Activated CD4-positive, alpha-beta T cell treated with anti-CD3 and anti-CD28 coated beads for 36 hours (primary cell): Measurements from ENCODE around the gene ACP1. TPM values are rescaled to one million over a fixed set of nuclear protein-coding genes. Genes with fewer than 3 reads are reported as not detected.

ENCODE experiments used
- ATAC-seq: fragments of 200-7000 bp; cut with Tn5 transposase; one replicate; pipeline ENCODE4 v1.10.0; 2021; ENCODE audit warnings: mild to moderate bottlenecking, moderate library complexity
- CTCF ChIA-PET: fragments of 350-600 bp; sonication (Branson Sonifier 250); formaldehyde crosslinking; loops from one replicate; lab custom pipeline; 2021; ENCODE audit warnings: antibody characterized with exemption; lab: Charles Lee
- POLR2A ChIA-PET: fragments of 350-600 bp; sonication (Branson Sonifier 250); formaldehyde crosslinking; loops from one replicate; lab custom pipeline; 2021; ENCODE audit warnings: antibody characterized with exemption, inconsistent platforms; lab: Charles Lee
- DNase-seq: peaks from one replicate; pipeline ENCODE4 v3.0.0-alpha.2; 2020
- H3K27ac Mint-ChIP-seq: one replicate; pipeline ENCODE4 v1.8.0; 2021; ENCODE audit warnings: mixed read lengths
- H3K27me3 Mint-ChIP-seq: one replicate; pipeline ENCODE4 v1.8.0; 2021; ENCODE audit warnings: mixed read lengths
- H3K36me3 Mint-ChIP-seq: one replicate; pipeline ENCODE4 v1.8.0; 2021; ENCODE audit warnings: low read depth, mixed read lengths
- H3K4me1 Mint-ChIP-seq: one replicate; pipeline ENCODE4 v1.8.0; 2021; ENCODE audit warnings: mixed read lengths
- H3K4me3 Mint-ChIP-seq: one replicate; pipeline ENCODE4 v1.8.0; 2021; ENCODE audit warnings: mild to moderate bottlenecking, moderate library complexity, mixed read lengths
- H3K9me3 Mint-ChIP-seq: one replicate; pipeline ENCODE4 v1.8.0; 2021; ENCODE audit warnings: low read depth, mixed read lengths
- intact Hi-C, 2 experiments: fragments of 100-400 bp; cut with DNase I in 1 of 2; cut with micrococcal nuclease in 1 of 2; formaldehyde crosslinking; loops; one replicate each; pipeline versions ENCODE4 v1.14.2 to v1.15.1; 2022 to 2024; cut with DNase I, micrococcal nuclease
- total RNA-seq, 2 experiments: library from RNA; stranded (reverse); gene quantifications; one replicate each; pipeline ENCODE4 v1.2.3, GENCODE V29; 2021

ACP1 gene
- total RNA-seq, 2 experiments from 2014 or later, result 136 to 139 TPM

DNA sequence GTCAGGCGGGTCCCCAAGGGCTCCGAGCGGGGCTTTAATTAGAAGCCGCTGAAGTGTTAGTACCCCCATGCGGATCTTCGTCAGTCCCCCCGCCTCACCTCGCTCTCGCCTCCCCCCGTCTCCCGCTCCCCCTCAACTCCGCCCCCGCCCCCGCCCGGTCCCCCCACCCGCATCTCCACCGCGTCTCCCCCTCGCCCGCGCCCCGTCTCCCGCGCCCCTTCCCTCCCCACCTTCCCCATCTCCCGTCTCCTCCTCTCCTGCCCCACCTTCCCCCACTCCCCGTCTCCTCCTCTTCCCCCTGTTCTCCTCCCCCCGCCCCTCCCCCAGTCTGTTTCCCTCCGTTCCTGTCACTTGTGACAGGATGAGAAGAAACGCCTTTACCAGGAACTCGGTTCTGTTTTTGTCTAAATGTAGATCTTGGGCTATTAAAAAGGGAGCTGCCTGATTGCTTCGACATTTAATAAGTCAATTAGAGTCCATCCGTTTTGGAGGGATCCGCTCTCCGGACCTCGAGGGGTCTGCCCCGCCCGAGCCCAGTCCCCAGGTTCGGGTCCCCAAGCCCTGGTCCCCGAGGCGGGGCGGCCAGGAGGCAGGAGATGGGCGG lies 24.1 kb downstream of the ACP1 start:
- ATAC-seq (no peak), DNase-seq (no peak)
- H3K27ac Mint-ChIP-seq, result no peak overlapping the region
- ChIA-PET POLR2A (no interaction called here), CTCF (interaction anchor here (0.8 to 2.3 kb wide), 3 partner anchors 8 to 42 kb away, joined by 3 to 13 read pairs (median 5); no protein-coding TSS in a partner anchor)
- H3K4me3 Mint-ChIP-seq, result no peak overlapping the region
- intact Hi-C loops, result no loop called here
- no peaks in the 10 kb centered on the region for H3K9me3 Mint-ChIP-seq
- H3K4me1 Mint-ChIP-seq, result peaks cover 5% of the 10 kb centered on the region
- H3K36me3 Mint-ChIP-seq, result no peaks in the 10 kb centered on the region
- peaks cover 36% of the 10 kb centered on the region for H3K27me3 Mint-ChIP-seq

GRCh38 chr2:289362-290089 lies 24.8 kb downstream of the ACP1 start:
- Mint-ChIP-seq H3K4me1 (peaks cover 5% of the 10 kb centered on the region), H3K27ac (no peak overlapping the region), H3K4me3 (peak overlapping the region; percentile 50), H3K36me3 (no peaks in the 10 kb centered on the region), H3K9me3 (no peaks in the 10 kb centered on the region), H3K27me3 (peaks cover 38% of the 10 kb centered on the region)
- ChIA-PET CTCF (interaction anchor here (0.8 to 2.3 kb wide), 6 partner anchors 8 to 49 kb away, joined by 3 to 13 read pairs (median 4); no protein-coding TSS in a partner anchor), POLR2A (no interaction called here)
- DNase-seq (peak; percentile 24), ATAC-seq (peak; percentile 28)
- intact Hi-C loops, result loop anchor here in 1 of 2 experiments (1.0 kb wide), 1 partner anchor 43 kb away; no protein-coding TSS in a partner anchor

DNA sequence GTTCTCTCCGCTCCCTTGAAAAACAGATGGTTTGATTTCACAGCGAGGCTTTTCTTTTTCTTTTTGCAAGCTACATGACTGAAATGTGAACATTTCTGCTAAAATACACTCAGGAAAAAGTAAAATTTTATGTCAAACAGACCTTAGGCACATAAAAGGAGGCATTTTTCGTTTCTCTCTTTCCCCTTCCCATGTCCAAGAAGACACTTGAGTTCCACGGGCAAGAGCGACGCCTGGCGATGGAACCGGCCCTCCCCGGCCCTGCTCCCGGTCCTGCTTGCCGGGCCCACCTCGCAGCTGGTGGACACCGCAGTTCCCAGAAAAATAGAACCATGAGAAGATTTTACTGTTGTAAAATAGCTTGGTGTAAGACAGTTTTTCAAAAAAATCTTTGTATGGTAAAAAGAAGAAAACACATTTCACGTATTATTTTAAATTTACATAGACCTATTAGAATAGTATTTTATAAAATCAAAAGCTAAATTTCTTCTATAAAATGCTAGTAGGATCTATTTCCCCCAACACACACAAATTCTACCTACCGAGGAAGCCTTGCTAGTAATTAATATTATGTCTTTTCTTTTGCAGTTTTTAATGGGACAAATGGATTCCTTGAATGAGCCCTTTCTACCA lies 25.5 kb downstream of the ACP1 start:
- peak overlapping the region; percentile 50 for H3K4me3 Mint-ChIP-seq
- ATAC-seq (peak; percentile 61), DNase-seq (peak; percentile 74)
- ChIA-PET POLR2A (no interaction called here), CTCF (interaction anchor here (1.0 to 2.3 kb wide), 7 partner anchors 9 to 272 kb away, joined by 3 to 13 read pairs (median 5); no protein-coding TSS in a partner anchor)
- H3K9me3 Mint-ChIP-seq, result no peaks in the 10 kb centered on the region
- peaks cover 5% of the 10 kb centered on the region for H3K4me1 Mint-ChIP-seq
- H3K27ac Mint-ChIP-seq, result no peak overlapping the region
- intact Hi-C loops, result loop anchor here in 1 of 2 experiments (1.0 kb wide), 1 partner anchor 44 kb away; no protein-coding TSS in a partner anchor
- H3K36me3 Mint-ChIP-seq, result no peaks in the 10 kb centered on the region
- peaks cover 41% of the 10 kb centered on the region for H3K27me3 Mint-ChIP-seq

DNA sequence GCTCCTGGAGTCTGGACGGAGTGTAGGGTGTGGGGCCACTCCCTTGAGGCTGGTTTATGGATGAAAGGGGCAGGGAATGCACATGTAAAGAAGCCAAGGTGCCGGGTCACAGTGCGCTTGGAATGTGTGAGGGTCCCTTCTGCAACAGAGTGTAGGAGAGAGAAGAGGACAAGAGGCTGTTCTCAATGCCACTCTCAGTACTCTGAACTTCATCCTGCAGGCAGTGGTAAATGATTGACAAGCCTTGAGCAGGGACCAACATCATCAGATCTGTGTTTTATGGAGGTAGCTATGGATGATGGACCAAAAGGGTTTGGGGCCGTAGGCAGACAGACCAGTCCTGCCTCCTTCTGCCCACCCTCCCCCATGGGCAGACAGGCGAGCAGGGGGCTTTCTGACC lies 30.3 kb downstream of the ACP1 start:
- Mint-ChIP-seq H3K27ac (no peak overlapping the region), H3K9me3 (no peaks in the 10 kb centered on the region), H3K27me3 (peaks cover 40% of the 10 kb centered on the region), H3K4me3 (no peak overlapping the region), H3K4me1 (no peaks in the 10 kb centered on the region), H3K36me3 (no peaks in the 10 kb centered on the region)
- POLR2A ChIA-PET, result no interaction called here
- intact Hi-C loops, result no loop called here
- no peak for DNase-seq
- ATAC-seq, result no peak
- CTCF ChIA-PET, result no interaction called here

GRCh38 chr2:296354-296753 lies 31.6 kb downstream of the ACP1 start:
- CTCF ChIA-PET, result interaction anchor here (1.3 kb wide), 1 partner anchor 22 kb away, joined by 3 read pairs; no protein-coding TSS in a partner anchor

GRCh38 chr2:305366-305765 lies 40.6 kb downstream of the ACP1 start:
- H3K27ac Mint-ChIP-seq, result no peak overlapping the region
- ATAC-seq (no peak), DNase-seq (no peak)
- H3K36me3 Mint-ChIP-seq, result no peaks in the 10 kb centered on the region
- intact Hi-C loops, result no loop called here
- H3K27me3 Mint-ChIP-seq, result peaks cover 7% of the 10 kb centered on the region
- H3K4me1 Mint-ChIP-seq, result no peaks in the 10 kb centered on the region
- H3K4me3 Mint-ChIP-seq, result no peak overlapping the region
- ChIA-PET POLR2A (no interaction called here), CTCF (no interaction called here)
- H3K9me3 Mint-ChIP-seq, result no peaks in the 10 kb centered on the region

More at GRCh38 chr2:296354-296753, 31.6 kb downstream of the ACP1 start:
- H3K36me3 Mint-ChIP-seq, result no peaks in the 10 kb centered on the region
- no peaks in the 10 kb centered on the region for H3K4me1 Mint-ChIP-seq
- H3K27me3 Mint-ChIP-seq, result peaks cover 35% of the 10 kb centered on the region
- DNase-seq (no peak), ATAC-seq (no peak)
- H3K4me3 Mint-ChIP-seq, result no peak overlapping the region
- H3K27ac Mint-ChIP-seq, result no peak overlapping the region
- POLR2A ChIA-PET, result no interaction called here
- H3K9me3 Mint-ChIP-seq, result no peaks in the 10 kb centered on the region
- intact Hi-C loops, result no loop called here

- DNase-seq, result no peak
- Mint-ChIP-seq H3K27ac (no peak overlapping the region), H3K27me3 (peaks cover 2% of the 10 kb centered on the region), H3K4me1 (no peaks in the 10 kb centered on the region), H3K4me3 (no peak overlapping the region), H3K9me3 (no peaks in the 10 kb centered on the region), H3K36me3 (no peaks in the 10 kb centered on the region)
- ATAC-seq, result no peak
- CTCF ChIA-PET, result no interaction called here
- POLR2A ChIA-PET, result no interaction called here
- intact Hi-C loops, result no loop called here
These were observed 44.6 kb downstream of the ACP1 start for GRCh38 chr2:309148-309953.

DNA sequence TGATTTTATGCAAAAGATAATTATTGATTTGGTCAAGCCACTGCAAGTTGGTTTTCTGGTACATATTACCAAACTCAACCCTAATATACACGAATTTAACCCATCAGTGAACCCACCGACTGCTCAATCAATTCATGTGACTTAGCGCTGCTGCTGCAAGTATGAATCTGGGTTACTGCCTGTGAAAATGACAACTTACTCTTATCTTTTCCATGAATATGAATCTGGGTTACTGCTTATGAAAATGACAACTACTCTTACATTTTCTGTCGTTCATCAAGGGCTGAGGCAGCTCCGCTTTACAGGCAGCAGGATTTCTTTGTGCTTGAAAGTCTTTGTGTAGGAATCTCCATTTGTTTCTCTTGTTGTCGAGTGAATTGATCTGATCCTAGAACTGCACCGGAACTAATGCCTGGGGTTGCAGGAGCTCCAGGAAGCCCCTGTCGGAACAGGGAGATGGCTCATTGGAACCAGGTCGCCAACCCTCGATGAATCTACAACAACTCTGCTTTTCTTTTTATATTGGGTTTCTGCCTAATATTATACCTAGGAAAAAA lies 45.3 kb downstream of the ACP1 start:
- no peaks in the 10 kb centered on the region for H3K9me3 Mint-ChIP-seq
- no peak overlapping the region for H3K4me3 Mint-ChIP-seq
- no peaks in the 10 kb centered on the region for H3K4me1 Mint-ChIP-seq
- ChIA-PET POLR2A (no interaction called here), CTCF (no interaction called here)
- no peaks in the 10 kb centered on the region for H3K36me3 Mint-ChIP-seq
- H3K27me3 Mint-ChIP-seq, result peaks cover 2% of the 10 kb centered on the region
- DNase-seq, result no peak
- no peak for ATAC-seq
- intact Hi-C loops, result no loop called here
- no peak overlapping the region for H3K27ac Mint-ChIP-seq

DNA sequence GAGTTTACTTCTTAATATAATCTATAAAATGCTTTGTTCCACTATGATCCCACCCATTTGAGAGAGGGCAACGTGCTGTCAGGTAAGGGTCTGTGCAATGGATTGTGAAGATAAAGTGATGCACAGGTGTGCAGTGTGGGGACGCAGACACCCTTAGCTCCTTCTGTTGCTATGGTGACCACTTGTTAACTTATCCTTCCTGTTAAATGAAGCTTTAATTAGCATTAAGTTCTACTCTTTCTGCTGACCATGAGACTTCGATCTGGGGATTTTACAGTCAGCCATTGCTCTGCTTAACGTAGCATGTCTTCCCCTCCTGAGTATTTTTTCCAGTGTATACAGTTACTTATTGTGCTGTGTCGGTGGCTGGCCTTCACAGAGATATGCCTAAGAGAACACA lies 46.2 kb downstream of the ACP1 start:
- DNase-seq (no peak), ATAC-seq (no peak)
- Mint-ChIP-seq H3K27ac (no peak overlapping the region), H3K36me3 (no peaks in the 10 kb centered on the region), H3K4me1 (no peaks in the 10 kb centered on the region), H3K27me3 (peaks cover 8% of the 10 kb centered on the region), H3K4me3 (no peak overlapping the region), H3K9me3 (no peaks in the 10 kb centered on the region)
- POLR2A ChIA-PET, result no interaction called here
- intact Hi-C loops, result no loop called here
- CTCF ChIA-PET, result no interaction called here

DNA sequence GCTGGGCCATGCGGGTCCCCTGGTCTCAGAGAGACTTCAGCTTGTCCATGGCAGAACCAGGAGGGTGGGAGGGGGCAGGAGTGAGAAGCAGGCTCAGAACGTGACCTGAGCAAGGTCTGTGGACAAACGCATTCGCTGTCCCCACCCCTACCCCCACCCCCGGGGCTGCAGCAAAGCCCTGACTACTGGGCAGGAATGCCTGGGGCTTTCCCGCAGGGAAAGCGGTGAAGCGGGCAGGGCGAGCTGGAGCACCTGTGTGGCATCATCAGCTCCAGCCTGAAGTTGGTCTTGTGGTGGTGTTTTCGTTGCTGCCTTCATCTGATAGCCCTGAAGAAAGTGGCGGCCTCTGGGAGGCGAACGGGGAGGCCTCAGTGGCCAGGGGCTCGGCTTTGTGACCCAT lies 49.2 kb downstream of the ACP1 start:
- intact Hi-C loops, result no loop called here
- Mint-ChIP-seq H3K27me3 (peaks cover 14% of the 10 kb centered on the region), H3K27ac (no peak overlapping the region), H3K4me1 (peaks cover 19% of the 10 kb centered on the region), H3K9me3 (peaks cover 4% of the 10 kb centered on the region), H3K4me3 (no peak overlapping the region), H3K36me3 (peaks cover 5% of the 10 kb centered on the region)
- ChIA-PET POLR2A (no interaction called here), CTCF (no interaction called here)
- DNase-seq, result no peak
- no peak for ATAC-seq
